ENCODE measurements around the gene EPB41L5.

The EPB41L5 gene

GRCh38 chr2:120204022-120204405 is 191.1 kb downstream of the EPB41L5 start:
- TF ChIP-seq CTCF (IDR thresholded peaks at IDR 0.05; ENCODE audit: insufficient read depth, low read length, missing control alignments) = no peak
- H3K4me3 ChIP-seq (ENCODE audit: low read depth, low read length) = no peak overlapping the region
- POLR2A ChIA-PET = interaction anchor here (1.0 kb wide), 1 partner anchor 109 kb away, joined by 4 read pairs; no protein-coding TSS in a partner anchor
- CTCF ChIA-PET = no interaction called here
- DNase-seq (ENCODE audit: low read depth, low spot score) = no peak

GRCh38 chr2:120204417-120204816 is 191.5 kb downstream of the EPB41L5 start:
- ChIA-PET CTCF (interaction anchor here (0.9 kb wide), 1 partner anchor 28 kb away, joined by 3 read pairs; no protein-coding TSS in a partner anchor), POLR2A (interaction anchor here (1.0 kb wide), 1 partner anchor 109 kb away, joined by 4 read pairs; no protein-coding TSS in a partner anchor)
- H3K4me3 ChIP-seq (ENCODE audit: low read depth, low read length) = no peak overlapping the region
- DNase-seq (ENCODE audit: low read depth, low spot score) = no peak
- no peak for TF ChIP-seq CTCF (IDR thresholded peaks at IDR 0.05; ENCODE audit: insufficient read depth, low read length, missing control alignments)

- ChIA-PET POLR2A (no interaction called here), CTCF (interaction anchor here (0.9 kb wide), 1 partner anchor 29 kb away, joined by 3 read pairs; no protein-coding TSS in a partner anchor)
- no peak overlapping the region for H3K4me3 ChIP-seq (ENCODE audit: low read depth, low read length)
- DNase-seq (ENCODE audit: low read depth, low spot score) = no peak
- no peak for TF ChIP-seq CTCF (IDR thresholded peaks at IDR 0.05; ENCODE audit: insufficient read depth, low read length, missing control alignments)
These were observed 192.2 kb downstream of the EPB41L5 start for GRCh38 chr2:120204945-120205670.

- ChIA-PET POLR2A (no interaction called here), CTCF (interaction anchor here (0.9 to 1.1 kb wide), 3 partner anchors 13 to 56 kb away, joined by 3 read pairs; no protein-coding TSS in a partner anchor)
- H3K4me3 ChIP-seq (ENCODE audit: low read depth, low read length) = no peak overlapping the region
- no peak for DNase-seq (ENCODE audit: low read depth, low spot score)
- peak; percentile 50 for TF ChIP-seq CTCF (IDR thresholded peaks at IDR 0.05; ENCODE audit: insufficient read depth, low read length, missing control alignments)
These were observed 193.2 kb downstream of the EPB41L5 start for GRCh38 chr2:120206022-120206581.

GRCh38 chr2:120208381-120209353 is 195.8 kb downstream of the EPB41L5 start:
- CTCF ChIA-PET = interaction anchor here (1.0 kb wide), 1 partner anchor 20 kb away, joined by 3 read pairs; no protein-coding TSS in a partner anchor
- POLR2A ChIA-PET = interaction anchor here (0.8 kb wide), 1 partner anchor 56 kb away, joined by 3 read pairs; no protein-coding TSS in a partner anchor
- no peak overlapping the region for H3K4me3 ChIP-seq (ENCODE audit: low read depth, low read length)
- no peak for TF ChIP-seq CTCF (IDR thresholded peaks at IDR 0.05; ENCODE audit: insufficient read depth, low read length, missing control alignments)
- DNase-seq (ENCODE audit: low read depth, low spot score) = no peak
